NCI-H2171 (cell line): Measurements from ENCODE around the gene NBPF14.
A peak's percentile ranks its signal among the peaks of the same experiment; 100 is the strongest.
"Not testable (repeated sequence)": the region's sequence is repeated elsewhere in the genome, so short reads cannot be mapped to it uniquely, and the experiment has no call there.

Experiments
- DNase-seq: peaks from one replicate; lab custom pipeline; 2025; lab: John Stamatoyannopoulos, UW

The NBPF14 gene

DNA sequence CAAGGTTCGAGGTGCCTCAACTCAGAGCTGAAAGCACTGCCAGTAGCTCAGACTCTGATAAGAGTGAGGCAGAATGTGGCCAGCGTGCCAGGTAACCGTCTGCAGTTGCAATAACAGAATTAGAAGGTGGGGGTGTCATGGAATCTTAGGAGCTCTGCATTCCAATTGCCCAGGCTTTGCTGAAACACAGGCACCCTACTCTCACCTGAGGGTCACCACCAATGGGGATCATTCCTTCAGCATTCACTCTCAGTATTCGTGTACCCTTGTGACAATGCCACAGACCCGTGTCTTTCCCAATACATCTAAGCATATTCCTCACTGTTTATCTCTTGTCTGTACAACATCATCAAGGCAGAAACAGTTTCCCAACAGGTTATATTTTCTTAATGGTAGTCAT, at the start of gene NBPF14:
TSS of gene NBPF14 (minus strand) at position 101 of the 400 bp plus-strand sequence. CDS start 294 bp downstream, outside the sequence.
- not testable (repeated sequence) for DNase-seq

DNA sequence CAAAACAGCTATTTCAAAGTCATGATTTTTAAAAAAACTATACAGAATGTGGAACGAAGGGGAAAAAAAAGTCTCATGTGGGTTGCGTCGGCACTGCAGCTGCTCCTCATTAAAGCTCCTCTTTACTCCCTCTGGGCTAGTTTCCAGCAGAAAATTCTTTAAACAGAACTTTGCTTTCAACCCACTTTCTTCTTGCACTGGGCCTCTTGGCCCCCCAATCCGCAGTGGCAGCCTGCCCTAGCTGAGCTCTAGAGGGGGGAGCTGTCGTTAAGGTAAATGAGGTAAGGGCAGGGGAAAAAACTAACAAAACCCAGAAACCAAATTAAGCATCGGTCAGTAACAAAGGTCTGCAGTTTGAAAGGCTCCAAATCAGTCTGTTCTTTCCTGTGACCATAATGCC, 29.6 kb upstream of the NBPF14 start:
- not testable (repeated sequence) for DNase-seq

- not testable (repeated sequence) for DNase-seq
Measured at GRCh38 chr1:148618216-148618615, 22.4 kb upstream of the NBPF14 start.

DNA sequence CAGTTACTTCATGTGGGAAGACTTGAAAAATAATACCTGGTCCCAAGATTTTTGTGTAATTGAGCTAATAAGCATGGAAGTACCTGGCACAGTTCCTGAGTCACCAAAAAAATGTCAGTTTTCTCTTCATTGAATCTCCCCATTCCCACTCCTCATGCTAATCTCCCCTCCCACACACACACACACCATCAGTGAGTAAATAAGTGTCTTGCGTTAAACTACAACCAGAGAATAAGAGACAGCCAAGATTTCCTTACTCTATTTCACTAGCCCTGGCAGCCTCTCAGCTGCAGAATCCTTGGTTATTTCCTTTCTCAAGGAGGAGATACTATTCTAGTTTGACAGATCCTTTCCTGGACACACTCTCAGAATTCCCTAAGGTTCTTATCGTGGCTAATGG, 9.5 kb upstream of the NBPF14 start:
- not testable (repeated sequence) for DNase-seq

DNA sequence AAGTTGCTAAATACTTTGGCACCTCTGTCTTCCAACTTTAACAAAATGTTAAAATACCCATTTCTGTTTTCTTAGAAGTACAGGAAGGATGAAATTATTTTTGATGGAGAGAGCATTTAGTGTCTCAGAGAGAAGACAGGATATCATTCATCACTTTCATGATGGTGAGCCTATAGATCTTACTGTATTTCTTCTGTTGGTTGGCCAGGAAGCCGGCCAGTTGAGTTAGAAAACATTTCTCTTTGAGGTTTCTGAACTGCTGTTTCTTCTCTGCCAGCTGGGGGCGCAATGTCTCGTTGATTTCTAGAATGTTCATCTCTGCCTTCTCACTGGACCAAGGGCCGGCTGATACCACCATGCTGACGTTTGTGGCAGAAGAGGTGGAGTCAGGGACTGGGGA, 451 bp downstream of the NBPF14 start:
- DNase-seq: not testable (repeated sequence)

DNA sequence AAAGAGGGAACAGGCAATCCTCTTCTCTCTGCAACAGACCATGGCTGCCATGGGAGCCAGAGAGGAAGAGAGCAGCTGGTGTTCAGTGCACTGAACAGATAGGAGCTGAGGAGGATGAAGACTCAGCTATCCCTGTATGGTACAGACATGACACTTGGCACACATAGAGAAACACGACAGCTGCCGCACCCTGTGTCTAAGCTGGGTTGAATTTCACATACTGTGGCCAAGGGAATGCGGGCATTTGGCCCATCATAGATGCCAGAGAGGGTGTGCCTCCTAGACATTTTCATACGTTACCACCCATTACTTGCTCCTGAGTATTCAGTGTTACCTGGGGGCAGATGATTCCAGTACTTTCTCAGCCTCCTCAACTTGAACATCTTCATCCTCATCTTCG, 4.7 kb downstream of the NBPF14 start:
- DNase-seq: not testable (repeated sequence)

GRCh38 chr1:148532158-148532557, 63.7 kb downstream of the NBPF14 start:
- DNase-seq: not testable (repeated sequence)

DNA sequence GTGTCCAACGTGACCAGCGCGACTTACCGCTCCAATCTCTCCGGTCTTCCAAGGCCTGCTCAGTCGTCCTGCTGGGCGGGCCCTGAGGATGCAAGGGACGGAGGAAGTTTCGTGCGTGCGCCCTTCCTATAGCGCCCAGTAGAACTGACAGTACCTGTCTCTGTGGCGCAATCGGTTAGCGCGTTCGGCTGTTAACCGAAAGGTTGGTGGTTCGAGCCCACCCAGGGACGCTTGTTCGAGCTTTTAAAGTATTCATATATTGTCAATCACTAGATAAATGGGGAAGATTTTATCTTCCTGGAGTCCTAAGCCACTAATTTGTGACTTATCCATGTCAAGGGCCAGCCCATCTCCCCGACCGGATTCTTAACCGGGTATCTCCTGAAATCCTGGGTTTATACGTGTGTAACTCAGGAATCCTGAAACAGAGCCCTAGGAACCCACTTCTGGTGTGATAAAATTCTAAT, 66.7 kb downstream of the NBPF14 start:
- not testable (repeated sequence) for DNase-seq

GRCh38 chr1:148528591-148528990, 67.2 kb downstream of the NBPF14 start:
- not testable (repeated sequence) for DNase-seq

DNA sequence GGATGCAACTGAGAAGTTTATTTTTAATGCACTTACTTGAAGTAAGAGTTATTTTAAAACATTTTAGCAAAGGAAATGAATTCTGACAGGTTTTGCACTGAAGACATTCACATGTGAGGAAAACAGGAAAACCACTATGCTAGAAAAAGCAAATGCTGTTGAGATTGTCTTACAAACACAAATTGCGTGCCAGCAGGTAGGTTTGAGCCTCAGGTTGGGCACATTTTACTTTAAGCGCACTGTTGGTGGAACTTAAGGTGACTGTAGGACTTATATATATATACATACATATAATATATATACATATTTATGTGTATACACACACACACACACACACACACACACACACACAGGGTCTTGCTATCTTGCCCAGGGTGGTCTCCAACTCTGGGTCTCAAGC, 69.2 kb downstream of the NBPF14 start:
- not testable (repeated sequence) for DNase-seq

- not testable (repeated sequence) for DNase-seq
Measured at GRCh38 chr1:148523205-148524144, 72.3 kb downstream of the NBPF14 start.

GRCh38 chr1:148522561-148523204, 73.1 kb downstream of the NBPF14 start:
- DNase-seq: peak; percentile 52

GRCh38 chr1:148522072-148522471, 73.7 kb downstream of the NBPF14 start:
- peak; percentile 21 for DNase-seq

GRCh38 chr1:148514310-148514709, 81.5 kb downstream of the NBPF14 start:
- not testable (repeated sequence) for DNase-seq

DNA sequence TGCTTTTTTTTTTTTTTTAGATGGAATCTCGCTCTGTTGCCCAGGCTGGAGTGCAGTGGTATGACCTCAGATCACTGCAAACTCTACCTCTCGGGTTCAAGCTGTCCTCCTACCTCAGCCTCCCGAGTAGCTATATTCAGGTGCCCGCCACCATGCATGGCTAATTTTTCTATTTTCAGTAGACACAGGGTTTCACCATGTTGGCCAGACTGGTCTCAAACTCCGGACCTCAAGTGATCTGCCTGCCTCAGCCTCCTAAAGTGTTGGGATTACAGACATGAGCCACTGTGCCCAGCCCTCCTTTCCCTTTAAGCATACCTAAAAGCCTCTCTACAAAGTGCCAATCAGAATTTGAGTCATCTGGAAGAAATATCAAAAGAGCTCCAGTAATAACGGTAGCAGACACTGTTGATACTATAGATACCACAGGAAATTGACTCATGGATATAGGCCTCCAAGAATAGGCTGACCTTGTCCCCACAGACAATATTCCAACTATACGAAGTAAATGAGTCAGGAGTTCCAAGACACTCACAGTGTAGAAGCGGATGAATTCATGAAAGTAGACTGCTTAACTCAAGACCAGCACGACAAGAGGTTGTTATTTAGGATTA, 83.1 kb downstream of the NBPF14 start:
- DNase-seq: not testable (repeated sequence)

DNA sequence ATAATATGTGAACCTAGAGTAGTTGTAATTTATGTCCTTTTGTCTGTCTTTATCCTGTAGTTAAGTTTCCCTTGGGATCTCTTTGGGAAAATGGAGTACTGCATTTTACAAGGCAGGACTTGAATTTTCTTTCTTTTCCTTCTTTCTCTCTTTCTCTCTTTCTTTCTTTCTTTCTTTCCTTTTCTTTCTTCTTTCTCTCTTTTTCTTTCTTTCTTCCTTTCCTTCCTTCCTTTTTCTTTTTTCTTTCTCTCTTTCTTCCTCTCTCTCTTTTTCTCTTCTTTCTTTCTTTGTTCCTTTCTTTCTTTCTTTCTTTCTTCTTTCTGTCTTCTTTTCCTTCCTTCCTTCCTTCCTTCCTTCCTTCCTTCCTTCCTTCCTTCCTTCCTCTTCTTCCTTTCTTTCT, 101.9 kb downstream of the NBPF14 start:
- DNase-seq: not testable (repeated sequence)

DNA sequence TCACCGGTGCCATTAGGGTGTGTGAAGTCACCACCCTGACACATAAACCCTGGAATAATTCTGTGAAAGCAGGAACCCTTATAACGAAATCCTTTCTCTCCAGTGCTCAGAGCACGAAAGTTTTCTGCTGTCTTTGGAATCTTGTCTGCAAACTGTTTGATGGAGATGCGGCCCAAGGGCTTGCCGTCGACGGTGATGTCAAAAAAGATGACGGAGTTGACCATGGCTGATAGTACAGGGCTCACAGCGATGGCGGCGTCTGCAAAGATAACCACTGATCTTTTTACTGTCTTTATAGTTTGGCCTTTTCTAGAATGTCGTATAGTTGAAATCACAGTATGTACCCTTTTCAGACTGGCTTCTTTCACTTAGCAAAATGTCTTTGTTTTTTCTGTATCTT, 112.8 kb downstream of the NBPF14 start, which contains the start of gene PPIAL4G:
TSS of gene PPIAL4G (minus strand) at position 274 of the 400 bp plus-strand sequence. CDS start at position 224, 50 bp downstream.
- not testable (repeated sequence) for DNase-seq
